ENCODE results near the gene MAP3K9. TPM values are rescaled to one million over a fixed set of nuclear protein-coding genes. Genes with fewer than 3 reads are reported as not detected.

MAP3K9 gene
- total RNA-seq, 4 donors from 2014 or later, result 0.20 to 1.5 (median 0.59) TPM

DNA sequence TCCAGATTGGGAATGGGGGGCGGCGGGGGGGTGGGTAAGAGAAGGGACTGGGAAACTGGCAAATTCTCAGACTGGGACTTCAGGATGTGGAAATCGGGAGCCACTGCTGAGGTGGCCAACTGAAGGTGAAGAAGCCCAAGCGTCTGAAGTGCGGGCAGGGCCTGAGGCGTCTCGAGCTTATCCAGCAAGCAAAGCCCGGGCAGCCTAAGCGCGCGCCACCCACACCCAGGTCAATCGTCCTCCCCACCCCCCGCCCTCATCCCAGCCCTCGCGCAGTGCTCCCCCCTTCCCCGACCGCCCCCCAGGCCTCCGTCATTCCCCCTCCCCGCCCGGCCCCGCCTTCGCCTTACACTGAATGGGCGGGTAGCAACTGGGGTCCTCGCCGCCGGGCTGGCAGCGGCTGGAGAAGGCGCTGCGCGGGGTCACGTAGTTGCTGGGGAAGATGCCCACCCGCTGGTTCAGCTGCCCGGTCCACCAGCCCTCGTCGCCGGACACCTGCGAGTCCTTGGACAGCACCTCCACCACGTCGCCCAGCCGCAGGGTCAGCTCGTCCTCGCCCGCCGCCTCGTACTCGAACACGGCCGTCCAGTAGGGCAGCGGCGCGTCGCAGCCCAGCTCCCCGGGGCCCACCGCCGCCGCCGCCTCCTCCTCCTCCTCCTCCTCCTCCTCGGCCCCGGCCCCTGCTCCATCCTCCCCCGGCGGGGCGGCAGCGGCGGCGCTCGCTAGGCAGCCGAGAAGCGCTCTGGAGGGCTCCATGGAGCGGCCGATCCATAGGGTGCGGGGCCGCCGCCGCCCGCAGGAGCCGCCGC lies 693 bp downstream of the MAP3K9 start:
- H3K4me1 ChIP-seq, result peaks cover 0 to 23% (median 3%) of the 10 kb centered on the region in 4 donors
- H3K27me3 ChIP-seq, result peaks cover 0 to 71% of the 10 kb centered on the region in 2 donors
- 0 to 2% methylated on average over 35 to 43 of the region's 77 CpGs for WGBS, 2 donors
- no peak for TF ChIP-seq EP300 (IDR thresholded peaks at IDR 0.05)
- TF ChIP-seq, protein P1, sequence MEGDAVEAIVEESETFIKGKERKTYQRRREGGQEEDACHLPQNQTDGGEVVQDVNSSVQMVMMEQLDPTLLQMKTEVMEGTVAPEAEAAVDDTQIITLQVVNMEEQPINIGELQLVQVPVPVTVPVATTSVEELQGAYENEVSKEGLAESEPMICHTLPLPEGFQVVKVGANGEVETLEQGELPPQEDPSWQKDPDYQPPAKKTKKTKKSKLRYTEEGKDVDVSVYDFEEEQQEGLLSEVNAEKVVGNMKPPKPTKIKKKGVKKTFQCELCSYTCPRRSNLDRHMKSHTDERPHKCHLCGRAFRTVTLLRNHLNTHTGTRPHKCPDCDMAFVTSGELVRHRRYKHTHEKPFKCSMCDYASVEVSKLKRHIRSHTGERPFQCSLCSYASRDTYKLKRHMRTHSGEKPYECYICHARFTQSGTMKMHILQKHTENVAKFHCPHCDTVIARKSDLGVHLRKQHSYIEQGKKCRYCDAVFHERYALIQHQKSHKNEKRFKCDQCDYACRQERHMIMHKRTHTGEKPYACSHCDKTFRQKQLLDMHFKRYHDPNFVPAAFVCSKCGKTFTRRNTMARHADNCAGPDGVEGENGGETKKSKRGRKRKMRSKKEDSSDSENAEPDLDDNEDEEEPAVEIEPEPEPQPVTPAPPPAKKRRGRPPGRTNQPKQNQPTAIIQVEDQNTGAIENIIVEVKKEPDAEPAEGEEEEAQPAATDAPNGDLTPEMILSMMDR (IDR thresholded peaks at IDR 0.05), result no peak
- TF ChIP-seq POLR2A (IDR thresholded peaks at IDR 0.05), result no peak
- no peak for DNase-seq (ENCODE audit: low spot score in 2 of 2)
- H3K4me3 ChIP-seq, result peak overlapping the region; percentile 33 to 67 (median 58)
- H3K27ac ChIP-seq, result peak overlapping the region in 1 of 4 donors; percentile 70
- H3K9me3 ChIP-seq, result no peaks in the 10 kb centered on the region
- no peaks in the 10 kb centered on the region for H3K36me3 ChIP-seq

DNA sequence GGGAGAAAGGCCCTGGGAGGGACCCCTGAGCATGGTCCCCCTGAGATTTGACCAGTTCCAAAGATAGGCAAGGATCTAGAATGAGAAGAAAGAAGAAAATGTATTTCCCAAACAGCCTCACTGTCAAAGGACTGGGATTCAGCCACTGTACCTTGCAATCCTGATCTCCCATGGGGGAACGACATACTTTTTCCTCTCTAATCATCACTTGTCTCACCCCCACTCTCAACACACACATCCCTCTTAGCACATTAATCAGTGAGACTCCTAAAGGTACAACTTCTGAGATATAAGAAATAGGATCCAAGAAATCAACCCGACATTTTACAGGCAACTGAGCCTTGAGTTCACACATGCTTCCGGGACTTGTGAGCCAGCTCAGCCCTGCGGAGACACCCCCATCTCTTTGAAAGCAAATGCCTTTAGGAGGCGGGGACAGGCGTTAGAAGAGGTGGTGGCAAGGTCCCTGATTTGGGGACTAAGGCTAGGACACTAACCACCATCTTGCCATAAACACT lies 1.4 kb downstream of the MAP3K9 start:
- H3K4me1 ChIP-seq, result peaks cover 0 to 23% (median 3%) of the 10 kb centered on the region in 4 donors
- no peaks in the 10 kb centered on the region for H3K36me3 ChIP-seq
- DNase-seq (ENCODE audit: low spot score in 2 of 2), result no peak
- 8 to 9% methylated on average over 6 of the region's 6 CpGs for WGBS, 2 donors
- TF ChIP-seq POLR2A (IDR thresholded peaks at IDR 0.05) (no peak), EP300 (IDR thresholded peaks at IDR 0.05) (no peak)
- TF ChIP-seq, protein P1 (IDR thresholded peaks at IDR 0.05), result no peak
- H3K4me3 ChIP-seq, result peak overlapping the region in 2 of 4 donors; percentile 66 to 67
- H3K27me3 ChIP-seq, result peaks cover 0 to 65% of the 10 kb centered on the region in 2 donors
- no peak overlapping the region for H3K27ac ChIP-seq
- no peaks in the 10 kb centered on the region for H3K9me3 ChIP-seq

DNA sequence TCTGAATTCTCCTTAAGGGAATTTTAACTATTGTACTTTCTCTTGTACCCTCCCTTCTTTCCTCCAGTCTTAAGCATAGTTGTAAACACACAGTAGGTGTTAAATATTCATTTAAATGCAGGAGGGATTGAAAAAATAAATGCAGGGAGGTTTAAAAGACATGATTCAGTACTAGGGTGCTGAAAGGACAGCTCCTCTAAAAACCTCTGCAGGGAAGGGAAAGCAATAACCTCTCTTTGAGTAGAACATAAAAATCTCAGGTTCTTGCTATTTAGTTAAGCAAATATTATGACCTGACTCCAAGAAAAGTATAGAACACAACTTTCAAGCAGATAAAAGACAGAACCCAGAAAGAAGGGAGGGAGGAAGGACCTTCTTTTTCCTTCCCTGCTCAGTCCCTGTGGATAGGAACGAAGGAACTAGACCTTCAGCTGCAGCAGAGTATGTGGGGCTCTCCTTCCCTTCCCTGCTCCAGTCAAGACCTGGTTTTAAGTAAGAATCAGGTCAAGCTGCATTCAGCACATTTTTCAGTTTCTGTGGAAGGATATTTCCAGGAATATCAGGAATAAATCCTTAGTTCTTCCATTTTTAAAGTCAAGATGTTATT lies 4.7 kb downstream of the MAP3K9 start:
- 35 to 83% methylated on average over 1 of the region's 1 CpG for WGBS, 2 donors
- Histone ChIP-seq H3K36me3 (no peaks in the 10 kb centered on the region), H3K27ac (no peak overlapping the region), H3K9me3 (no peaks in the 10 kb centered on the region), H3K4me3 (no peak overlapping the region), H3K27me3 (peaks cover 0 to 45% of the 10 kb centered on the region in 2 donors), H3K4me1 (peaks cover 0 to 17% (median 3%) of the 10 kb centered on the region in 4 donors)
- no peak for DNase-seq (ENCODE audit: low spot score in 2 of 2)
- TF ChIP-seq EP300 (IDR thresholded peaks at IDR 0.05) (no peak), POLR2A (IDR thresholded peaks at IDR 0.05) (no peak)
- TF ChIP-seq, protein P1 (IDR thresholded peaks at IDR 0.05), result no peak

DNA sequence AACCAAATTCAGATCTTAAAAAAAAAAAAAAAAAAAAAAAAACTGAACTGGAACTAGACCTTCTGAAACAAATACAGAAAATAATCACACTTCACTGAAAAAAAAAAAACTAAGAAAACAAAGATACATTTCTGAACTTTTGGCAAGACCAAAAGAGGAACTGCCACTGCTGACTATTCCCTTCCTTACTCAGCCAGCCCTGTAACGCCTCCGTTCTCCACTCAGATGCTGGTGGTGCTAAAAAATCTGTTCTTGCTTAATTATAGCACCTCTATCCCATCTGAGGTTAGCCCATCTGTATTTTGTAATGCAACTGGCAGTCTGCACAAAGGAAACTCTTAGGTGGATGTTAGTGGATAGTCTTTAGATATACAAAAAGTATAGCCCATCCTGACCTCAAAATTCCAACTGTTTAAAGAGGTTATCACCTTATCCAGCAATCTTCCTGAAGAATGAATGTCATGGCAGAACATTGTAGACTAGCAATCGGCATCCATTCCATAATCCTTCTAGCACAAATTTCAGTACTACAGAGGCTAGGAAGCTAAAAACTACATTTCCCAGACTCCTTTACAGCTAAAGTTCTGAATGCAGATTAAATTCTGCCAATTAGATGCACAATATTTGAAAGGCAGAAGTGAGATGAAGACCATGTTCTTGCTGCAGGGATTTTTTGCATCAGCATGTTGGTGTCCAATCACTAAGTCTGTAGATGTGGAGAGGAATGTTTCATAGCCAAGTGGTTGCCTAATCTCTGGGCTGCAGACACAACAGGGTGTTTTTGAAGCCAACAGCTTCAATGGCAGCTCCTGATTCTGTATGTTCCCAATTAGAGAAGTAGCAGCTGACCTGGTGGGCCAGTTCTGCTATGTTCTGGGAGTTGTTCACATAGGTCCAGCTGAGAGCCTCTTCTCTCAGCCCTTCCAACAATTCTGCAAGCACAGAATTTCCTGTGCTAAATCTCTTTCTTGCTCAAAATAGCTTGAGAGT lies 5.7 kb downstream of the MAP3K9 start:
- WGBS, 2 donors, result 80 to 84% methylated on average over 3 of the region's 3 CpGs

More for the DNA sequence above, 5.7 kb downstream of the MAP3K9 start:
- Histone ChIP-seq H3K4me3 (no peak overlapping the region), H3K27me3 (peaks cover 0 to 37% of the 10 kb centered on the region in 2 donors), H3K4me1 (peaks cover 0 to 8% (median under 1%) of the 10 kb centered on the region in 4 donors), H3K9me3 (no peaks in the 10 kb centered on the region), H3K36me3 (no peaks in the 10 kb centered on the region), H3K27ac (no peak overlapping the region)
- no peak for DNase-seq (ENCODE audit: low spot score in 2 of 2)
- TF ChIP-seq, protein P1 (IDR thresholded peaks at IDR 0.05), result no peak
- no peak for TF ChIP-seq EP300 (IDR thresholded peaks at IDR 0.05)
- TF ChIP-seq POLR2A (IDR thresholded peaks at IDR 0.05), result no peak
